GM19099 (cell line): ENCODE measurements around the gene LCN12.

ENCODE experiments used
- POLR2A ChIP-seq: IDR thresholded peaks from 3 replicates; pipeline ENCODE4 v1.6.1; 2011; ENCODE audit warnings: low read depth; ENCODE audit not compliant: insufficient read length; ENCODE audit errors: extremely low read depth

The LCN12 gene

DNA sequence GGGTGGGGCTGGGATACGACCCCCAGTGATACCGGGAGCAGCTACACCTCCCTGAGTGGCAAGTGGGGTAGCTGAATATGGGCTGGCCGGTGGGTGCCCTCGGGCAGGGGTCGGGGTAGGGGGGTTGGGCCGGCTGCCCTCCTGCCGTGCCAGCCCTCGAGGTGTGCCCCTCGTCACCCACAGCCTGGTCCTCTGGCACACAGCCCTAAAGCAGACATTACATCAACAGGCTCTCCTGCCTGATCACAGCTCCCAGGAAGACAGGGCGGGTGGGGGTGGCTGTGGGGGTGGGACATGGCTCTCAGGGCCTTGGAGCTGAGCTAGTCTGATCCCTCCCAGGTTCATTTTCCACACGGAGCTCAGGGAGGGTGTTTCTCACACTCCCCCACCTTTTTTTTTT lies 30.8 kb upstream of the LCN12 start:
- no peak for TF ChIP-seq POLR2A

DNA sequence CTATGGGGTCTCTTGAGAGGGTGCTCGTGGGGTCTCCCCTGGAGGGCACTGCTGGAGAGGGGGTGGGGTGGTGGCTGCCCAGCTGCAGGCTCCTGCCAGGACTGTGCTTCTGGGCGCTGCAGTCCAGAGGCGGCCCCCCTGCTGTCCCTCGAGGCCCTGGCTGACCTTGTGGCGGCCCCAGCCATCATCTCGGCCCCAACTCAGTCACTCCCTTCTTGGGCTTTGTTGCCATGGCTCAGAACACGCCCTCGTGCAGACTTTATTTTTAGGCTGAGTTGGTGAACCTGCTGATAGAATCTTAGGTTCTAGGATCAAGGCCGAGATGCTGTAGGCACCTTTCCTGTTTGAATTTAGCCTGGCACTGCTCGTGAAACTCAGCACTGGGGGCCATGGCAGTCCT lies 30.4 kb upstream of the LCN12 start:
- no peak for TF ChIP-seq POLR2A

DNA sequence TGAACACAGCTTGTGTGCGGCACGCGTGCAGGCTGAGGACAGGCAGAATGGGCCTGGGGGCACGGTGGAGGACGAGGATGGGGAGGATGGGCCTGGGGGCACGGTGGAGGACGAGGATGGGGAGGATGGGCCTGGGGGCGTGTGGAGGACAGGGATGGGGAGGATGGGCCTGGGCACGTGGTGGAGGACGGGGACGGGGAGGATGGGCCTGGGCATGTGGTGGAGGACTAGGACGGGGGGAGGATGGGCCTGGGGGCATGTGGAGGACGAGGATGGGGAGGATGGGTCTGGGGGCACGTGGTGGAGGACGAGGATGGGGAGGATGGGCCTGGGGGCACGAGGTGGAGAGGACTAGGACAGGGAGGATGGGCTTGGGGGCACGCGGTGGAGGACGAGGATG lies 29.5 kb upstream of the LCN12 start:
- no peak for TF ChIP-seq POLR2A

DNA sequence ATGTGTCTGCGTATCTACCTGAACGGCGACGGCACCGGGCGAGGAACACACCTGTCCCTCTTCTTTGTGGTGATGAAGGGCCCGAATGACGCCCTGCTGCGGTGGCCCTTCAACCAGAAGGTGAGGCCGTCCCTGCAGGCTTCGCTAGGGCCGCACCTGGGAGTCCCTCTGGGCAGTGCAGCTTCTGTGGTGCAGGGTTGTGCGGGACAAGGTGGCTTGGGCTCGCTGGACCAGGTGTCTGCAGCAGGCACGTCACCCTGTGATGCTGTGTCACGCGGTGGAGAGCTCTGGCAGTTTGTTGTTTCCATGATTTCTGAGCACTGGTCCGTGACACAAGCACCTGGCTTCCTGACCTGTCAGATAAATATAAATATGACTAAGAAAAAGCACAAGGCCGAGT lies 28.2 kb upstream of the LCN12 start:
- TF ChIP-seq POLR2A: no peak

DNA sequence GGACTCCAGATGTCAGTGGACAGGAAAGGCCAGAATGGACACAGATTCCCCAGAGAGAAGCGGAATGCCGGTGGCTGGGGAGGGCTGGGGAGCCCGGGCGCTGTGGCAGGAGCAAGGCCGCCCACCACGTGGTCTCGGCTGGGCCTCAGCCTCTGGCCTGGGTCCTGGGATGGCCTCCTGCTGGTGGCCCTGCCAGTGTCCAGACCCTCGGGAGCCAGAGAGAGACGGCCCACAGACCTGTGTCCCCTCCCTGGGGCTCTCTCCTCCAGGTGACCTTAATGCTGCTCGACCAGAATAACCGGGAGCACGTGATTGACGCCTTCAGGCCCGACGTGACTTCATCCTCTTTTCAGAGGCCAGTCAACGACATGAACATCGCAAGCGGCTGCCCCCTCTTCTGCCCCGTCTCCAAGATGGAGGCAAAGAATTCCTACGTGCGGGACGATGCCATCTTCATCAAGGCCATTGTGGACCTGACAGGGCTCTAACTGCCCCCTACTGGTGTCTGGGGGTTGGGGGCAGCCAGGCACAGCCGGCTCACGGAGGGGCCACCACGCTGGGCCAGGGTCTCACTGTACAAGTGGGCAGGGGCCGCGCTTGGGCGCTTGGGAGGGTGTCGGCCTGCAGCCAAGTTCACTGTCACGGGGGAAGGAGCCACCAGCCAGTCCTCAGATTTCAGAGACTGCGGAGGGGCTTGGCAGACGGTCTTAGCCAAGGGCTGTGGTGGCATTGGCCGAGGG lies 26.5 kb upstream of the LCN12 start:
- TF ChIP-seq POLR2A: no peak

DNA sequence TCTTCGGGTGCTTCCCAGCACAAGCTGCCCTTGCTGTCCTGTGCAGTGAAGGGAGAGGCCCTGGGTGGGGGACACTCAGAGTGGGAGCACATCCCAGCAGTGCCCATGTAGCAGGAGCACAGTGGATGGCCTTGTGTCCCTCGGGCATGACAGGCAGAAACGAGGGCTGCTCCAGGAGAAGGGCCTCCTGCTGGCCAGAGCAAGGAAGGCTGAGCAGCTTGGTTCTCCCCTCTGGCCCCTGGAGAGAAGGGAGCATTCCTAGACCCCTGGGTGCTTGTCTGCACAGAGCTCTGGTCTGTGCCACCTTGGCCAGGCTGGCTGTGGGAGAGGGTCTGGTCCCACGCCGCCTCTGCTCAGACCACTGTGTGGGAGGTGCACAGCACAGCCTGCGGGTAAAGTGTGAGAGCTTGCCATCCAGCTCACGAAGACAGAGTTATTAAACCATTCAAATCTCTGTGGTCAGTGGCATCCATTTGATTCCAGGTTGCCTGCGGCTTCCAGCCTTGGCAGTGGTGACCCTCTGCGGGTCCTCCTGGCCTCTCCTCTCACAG lies 25.8 kb upstream of the LCN12 start:
- TF ChIP-seq POLR2A: no peak

DNA sequence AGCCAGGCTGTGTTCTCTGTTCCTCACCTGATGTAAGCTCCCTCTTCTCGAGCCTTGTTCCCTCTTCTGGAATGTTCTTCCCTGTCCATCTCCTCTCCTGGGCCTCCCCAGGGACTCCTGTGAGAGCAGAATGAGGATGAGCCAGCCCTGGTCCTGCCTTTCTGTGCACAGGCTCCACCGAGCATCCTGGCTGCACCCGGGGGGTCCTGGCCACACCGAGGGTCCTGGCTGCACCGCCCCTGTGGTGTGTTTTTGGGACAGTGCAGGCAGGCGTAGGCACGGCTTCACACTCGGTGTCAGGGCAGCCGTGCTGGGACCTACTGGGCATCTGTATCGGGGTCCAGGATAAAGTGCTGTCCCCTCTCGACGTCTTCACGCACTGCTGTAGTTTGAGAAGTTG lies 25.3 kb upstream of the LCN12 start:
- TF ChIP-seq POLR2A: no peak

DNA sequence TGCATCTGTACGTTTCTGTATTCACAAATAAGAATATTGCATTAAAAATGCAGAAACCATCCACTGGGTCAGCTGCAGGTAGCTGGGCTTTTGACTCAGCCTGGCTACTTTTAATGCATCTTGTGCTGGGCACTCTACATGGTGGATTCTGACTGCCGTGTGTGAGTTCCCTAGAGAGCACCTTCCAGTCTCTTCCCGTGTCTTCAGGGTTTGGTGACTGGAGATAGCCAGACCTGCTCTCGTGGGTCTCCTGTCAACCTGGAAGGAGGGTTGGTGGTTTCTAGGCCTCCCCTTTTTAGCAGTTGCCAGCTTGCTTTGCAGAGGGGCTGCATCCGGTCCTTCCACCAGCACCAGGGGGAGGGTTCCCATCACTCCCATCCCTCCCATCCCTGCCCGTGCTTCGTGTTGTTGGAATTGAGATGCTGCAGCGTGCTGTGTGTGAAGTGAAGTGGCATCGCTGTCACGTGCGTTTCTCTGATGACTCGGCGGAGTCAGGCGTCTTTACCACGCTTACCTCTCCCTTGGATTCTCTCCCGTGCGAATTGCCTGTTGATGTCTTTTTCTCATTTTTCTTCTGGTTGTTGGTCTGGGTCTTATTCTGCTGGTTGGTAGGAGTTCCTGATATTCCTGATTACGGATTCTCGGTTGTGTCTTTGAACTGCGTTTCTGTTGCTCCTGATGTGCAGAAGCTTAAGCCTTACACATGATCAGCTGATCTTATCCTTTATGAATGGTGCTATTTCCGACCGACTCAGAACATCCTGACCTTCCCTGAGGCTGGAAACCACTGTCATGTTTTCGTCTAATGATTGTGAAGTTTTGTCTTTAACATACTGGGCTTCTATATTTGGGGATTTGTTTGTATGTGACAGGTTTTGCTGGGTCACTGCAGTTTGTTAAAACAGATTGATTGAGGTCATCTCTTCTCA lies 24.5 kb upstream of the LCN12 start:
- no peak for TF ChIP-seq POLR2A

DNA sequence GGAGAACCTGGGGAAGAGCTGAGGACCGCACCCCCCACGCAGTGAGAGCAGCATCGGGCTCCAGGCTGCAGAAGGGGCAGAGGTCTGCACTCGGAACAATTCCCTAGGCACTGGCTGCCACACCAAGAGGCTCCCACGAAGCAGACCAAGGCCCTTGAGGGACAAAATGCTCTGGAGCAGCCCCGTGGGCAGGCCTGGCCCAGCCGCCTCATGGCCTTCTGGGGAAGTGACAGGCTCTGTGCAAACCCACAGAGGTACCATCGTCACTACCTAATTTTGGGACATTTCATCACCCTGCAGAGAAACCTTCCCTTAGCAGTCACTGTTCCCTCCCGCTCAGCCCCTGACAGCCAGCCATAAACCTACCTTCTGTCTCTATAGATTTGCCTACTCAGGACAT lies 23.5 kb upstream of the LCN12 start:
- TF ChIP-seq POLR2A: no peak

DNA sequence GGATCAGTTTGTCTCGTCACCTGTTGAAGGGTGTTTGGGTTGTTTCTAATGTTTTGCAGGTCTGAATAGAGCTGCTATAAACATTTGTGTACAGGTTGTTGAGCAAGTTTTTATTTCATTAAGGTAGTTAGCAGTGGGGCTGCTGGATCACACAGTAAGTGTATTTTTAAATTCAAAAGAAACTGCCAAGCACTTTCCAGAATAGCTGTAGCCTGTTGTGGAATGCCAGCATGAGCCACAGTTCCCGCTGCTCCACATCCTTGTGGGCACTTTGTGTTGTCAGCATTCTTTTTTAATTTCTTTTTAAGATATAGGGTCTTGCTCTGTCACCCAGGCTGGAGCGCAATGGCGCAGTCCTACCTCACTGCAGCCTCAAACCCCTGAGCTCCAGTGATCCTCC lies 22.1 kb upstream of the LCN12 start:
- no peak for TF ChIP-seq POLR2A

DNA sequence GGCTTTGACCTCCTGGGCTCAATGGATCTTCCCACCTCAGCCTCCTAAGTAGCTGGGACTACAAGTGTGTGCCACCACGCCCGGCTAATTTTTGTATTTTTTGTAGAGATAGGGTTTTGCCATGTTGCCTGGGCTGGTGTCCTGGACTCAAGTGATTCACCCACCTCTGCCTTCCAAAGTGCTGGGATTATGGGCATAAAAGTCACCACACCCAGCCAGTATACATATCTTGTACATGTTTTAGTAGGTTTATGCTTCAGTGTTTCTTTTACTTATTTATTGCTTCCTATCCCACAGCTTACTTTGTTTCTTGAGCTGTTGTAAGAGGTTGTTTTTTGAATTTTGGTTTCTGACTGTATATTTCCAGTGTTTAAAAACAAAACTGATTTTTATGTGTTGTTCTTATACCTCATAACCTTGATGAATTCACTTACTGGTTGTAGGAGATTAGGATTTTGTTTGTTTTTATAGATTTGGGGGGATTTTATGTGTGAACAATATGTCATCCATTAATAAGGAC lies 20.4 kb upstream of the LCN12 start:
- no peak for TF ChIP-seq POLR2A

DNA sequence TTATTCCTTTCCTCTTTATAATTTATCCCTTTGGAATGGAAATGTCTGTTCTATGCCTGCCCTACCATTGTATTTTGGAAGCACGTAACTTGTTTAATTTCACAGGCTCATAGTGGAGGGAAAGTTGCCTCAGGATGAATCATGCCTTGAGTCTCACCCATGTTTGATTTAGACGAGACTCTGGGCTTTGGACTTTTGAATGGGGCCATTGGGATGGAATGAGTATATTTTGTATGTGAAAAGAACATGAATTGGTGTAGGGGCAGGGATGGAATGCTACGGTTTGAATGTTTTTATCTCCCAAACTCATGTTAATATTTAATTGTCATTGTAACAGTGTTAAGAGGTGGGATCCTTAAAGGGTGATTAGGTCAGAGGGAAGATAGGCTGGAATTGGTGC lies 17.8 kb upstream of the LCN12 start:
- no peak for TF ChIP-seq POLR2A

DNA sequence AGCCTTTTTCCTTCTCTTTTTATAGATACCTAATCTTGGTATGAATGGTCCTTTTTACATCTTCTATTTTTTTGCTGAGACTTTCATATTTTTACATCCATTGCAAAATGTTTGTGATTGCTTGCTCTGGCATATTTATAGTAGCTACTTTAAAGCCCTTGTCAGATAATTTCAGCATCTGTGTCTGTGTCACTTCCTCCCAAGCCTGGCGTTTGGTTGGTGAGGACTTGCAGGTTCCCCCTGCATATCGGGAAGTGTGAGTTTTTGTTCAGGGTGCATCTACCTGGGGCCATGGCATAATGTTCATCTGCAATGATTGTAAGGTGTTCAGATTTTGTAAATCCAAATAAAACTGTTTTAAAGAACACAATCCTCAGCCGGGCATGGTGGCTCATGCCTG lies 16.4 kb upstream of the LCN12 start:
- TF ChIP-seq POLR2A: no peak

DNA sequence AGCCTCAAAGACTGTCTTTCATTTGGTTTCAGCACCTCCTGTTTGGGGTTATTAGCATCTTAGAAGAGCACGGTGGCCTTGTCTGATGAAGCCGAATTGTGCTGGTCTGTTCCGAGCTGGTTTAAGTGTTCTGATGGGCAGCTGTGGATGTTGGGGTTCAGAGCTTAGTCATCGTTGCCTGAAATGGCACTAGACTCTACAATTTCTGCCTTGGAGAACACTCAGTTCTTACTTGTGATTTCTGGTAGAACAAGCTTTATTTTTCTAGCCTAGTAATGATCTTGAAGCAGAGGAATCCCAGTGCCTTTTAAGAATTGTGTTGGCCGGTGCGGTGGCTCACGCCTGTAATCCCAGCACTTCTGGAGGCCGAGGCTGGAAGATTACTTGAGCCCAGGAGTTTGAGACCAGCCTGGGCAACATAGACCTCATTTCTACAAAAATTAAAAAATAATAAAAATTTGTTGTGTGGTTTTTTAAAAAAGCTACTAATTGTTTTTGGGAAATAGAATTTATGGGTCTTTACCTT lies 15.4 kb upstream of the LCN12 start:
- no peak for TF ChIP-seq POLR2A
